Osteoblast (primary cell): ENCODE results near the gene NOC4L. TPM values are rescaled to one million over a fixed set of nuclear protein-coding genes. Genes with fewer than 3 reads are reported as not detected.

Source experiments
- DNase-seq: peaks from one replicate; pipeline ENCODE4 v3.0.0; 2011; ENCODE audit warnings: low spot score, mixed read lengths; ENCODE audit not compliant: insufficient read length; ENCODE audit errors: missing footprints
- H2AFZ ChIP-seq: 2 replicates; pipeline ENCODE4 v1.6.0; 2011; ENCODE audit warnings: mild to moderate bottlenecking, low read length
- H3K27ac ChIP-seq: 2 replicates; pipeline ENCODE4 v1.5.1; 2011; ENCODE audit warnings: mild to moderate bottlenecking, low read depth, low read length, moderate library complexity
- H3K27me3 ChIP-seq: 2 replicates; pipeline ENCODE4 v1.6.0; 2012; ENCODE audit warnings: mild to moderate bottlenecking, control low read depth, inconsistent platforms, low read length, moderate library complexity; ENCODE audit not compliant: insufficient read depth
- H3K36me3 ChIP-seq: 2 replicates; pipeline ENCODE4 v1.5.1; 2011; ENCODE audit warnings: mild to moderate bottlenecking, low read length, control low read depth, moderate library complexity; ENCODE audit not compliant: insufficient read depth
- H3K4me1 ChIP-seq: 2 replicates; pipeline ENCODE4 v1.5.1; 2011; ENCODE audit warnings: mild to moderate bottlenecking, low read length, control low read depth, moderate library complexity; ENCODE audit not compliant: insufficient read depth
- H3K4me2 ChIP-seq: 2 replicates; pipeline ENCODE4 v1.6.0; 2011; ENCODE audit warnings: mild to moderate bottlenecking, low read length; ENCODE audit not compliant: insufficient read depth
- H3K4me3 ChIP-seq: fragments of 200-600 bp; sonication (generic); 3 replicates; pipeline ENCODE4 v1.5.1; 2012; ENCODE audit warnings: mild to moderate bottlenecking, low read length, inconsistent platforms; ENCODE audit not compliant: insufficient read depth
- H3K79me2 ChIP-seq: 2 replicates; pipeline ENCODE4 v1.6.0; 2012; ENCODE audit warnings: mild to moderate bottlenecking, low read length, control low read depth, inconsistent platforms; ENCODE audit not compliant: insufficient read depth
- H3K9me3 ChIP-seq: 2 replicates; pipeline ENCODE4 v1.5.1; 2011; ENCODE audit warnings: low read depth, low read length, control low read depth
- H4K20me1 ChIP-seq: 2 replicates; pipeline ENCODE4 v1.6.0; 2012; ENCODE audit warnings: mild to moderate bottlenecking, low read length, control low read depth; ENCODE audit not compliant: insufficient read depth
- total RNA-seq: library from RNA; depleted of rRNA; stranded (reverse); fragments of >200 nt; gene quantifications from 2 replicates; pipeline ENCODE4 v1.2.3, GENCODE V29; 2012
- TF ChIP-seq, protein P1 (sequence below): IDR thresholded peaks from 2 replicates; pipeline ENCODE4 v1.5.1; 2011; ENCODE audit warnings: mild to moderate bottlenecking, low read depth, low read length, moderate library complexity; ENCODE audit errors: extremely low read depth

The NOC4L gene
- total RNA-seq, 1 donor, result 11.2 TPM

- no peaks in the 10 kb centered on the region for H3K79me2 ChIP-seq
- no peak overlapping the region for H3K27ac ChIP-seq
- H3K4me1 ChIP-seq, result no peaks in the 10 kb centered on the region
- DNase-seq, result no peak
- no peak overlapping the region for H2AFZ ChIP-seq
- H3K27me3 ChIP-seq, result no peaks in the 10 kb centered on the region
- TF ChIP-seq, protein P1, sequence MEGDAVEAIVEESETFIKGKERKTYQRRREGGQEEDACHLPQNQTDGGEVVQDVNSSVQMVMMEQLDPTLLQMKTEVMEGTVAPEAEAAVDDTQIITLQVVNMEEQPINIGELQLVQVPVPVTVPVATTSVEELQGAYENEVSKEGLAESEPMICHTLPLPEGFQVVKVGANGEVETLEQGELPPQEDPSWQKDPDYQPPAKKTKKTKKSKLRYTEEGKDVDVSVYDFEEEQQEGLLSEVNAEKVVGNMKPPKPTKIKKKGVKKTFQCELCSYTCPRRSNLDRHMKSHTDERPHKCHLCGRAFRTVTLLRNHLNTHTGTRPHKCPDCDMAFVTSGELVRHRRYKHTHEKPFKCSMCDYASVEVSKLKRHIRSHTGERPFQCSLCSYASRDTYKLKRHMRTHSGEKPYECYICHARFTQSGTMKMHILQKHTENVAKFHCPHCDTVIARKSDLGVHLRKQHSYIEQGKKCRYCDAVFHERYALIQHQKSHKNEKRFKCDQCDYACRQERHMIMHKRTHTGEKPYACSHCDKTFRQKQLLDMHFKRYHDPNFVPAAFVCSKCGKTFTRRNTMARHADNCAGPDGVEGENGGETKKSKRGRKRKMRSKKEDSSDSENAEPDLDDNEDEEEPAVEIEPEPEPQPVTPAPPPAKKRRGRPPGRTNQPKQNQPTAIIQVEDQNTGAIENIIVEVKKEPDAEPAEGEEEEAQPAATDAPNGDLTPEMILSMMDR, result no peak
- no peaks in the 10 kb centered on the region for H3K9me3 ChIP-seq
- peaks cover 11% of the 10 kb centered on the region for H4K20me1 ChIP-seq
- H3K4me2 ChIP-seq, result no peak overlapping the region
- peaks cover 15% of the 10 kb centered on the region for H3K36me3 ChIP-seq
- no peak overlapping the region for H3K4me3 ChIP-seq
Observed at GRCh38 chr12:132155771-132156572, 11.7 kb downstream of the NOC4L start.

- DNase-seq, result no peak
- Histone ChIP-seq H3K36me3 (peaks cover 15% of the 10 kb centered on the region), H3K9me3 (no peaks in the 10 kb centered on the region), H2AFZ (no peak overlapping the region), H3K4me2 (no peak overlapping the region), H3K4me3 (no peak overlapping the region), H4K20me1 (peaks cover 11% of the 10 kb centered on the region), H3K79me2 (no peaks in the 10 kb centered on the region), H3K4me1 (no peaks in the 10 kb centered on the region), H3K27ac (no peak overlapping the region), H3K27me3 (no peaks in the 10 kb centered on the region)
- TF ChIP-seq, protein P1, result no peak
Observed at GRCh38 chr12:132156573-132157325, 12.5 kb downstream of the NOC4L start.

DNA sequence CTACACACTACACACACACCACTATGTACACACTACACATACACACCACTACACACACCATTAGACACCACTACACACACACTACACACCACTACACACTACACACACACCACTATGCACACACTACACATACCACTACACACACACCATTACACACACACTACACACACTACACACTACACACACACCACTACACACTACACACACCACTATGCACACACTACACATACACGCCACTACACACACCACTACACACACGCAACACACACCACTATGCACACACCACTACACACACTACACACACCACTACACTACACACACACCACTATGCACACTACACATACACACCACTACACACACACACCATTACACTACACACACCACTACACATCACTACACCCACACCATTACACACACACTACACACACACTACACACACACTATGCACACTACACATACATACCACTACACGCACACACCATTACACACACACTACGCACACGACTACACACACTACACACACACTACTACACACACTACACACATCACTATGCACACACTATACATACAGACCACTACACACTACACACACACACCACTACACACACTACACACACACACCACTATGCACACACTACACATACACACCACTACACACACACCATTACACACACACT is 13.6 kb downstream of the NOC4L start:
- Histone ChIP-seq H3K4me2 (no peak overlapping the region), H3K9me3 (no peaks in the 10 kb centered on the region), H2AFZ (no peak overlapping the region), H4K20me1 (peaks cover 11% of the 10 kb centered on the region), H3K27me3 (no peaks in the 10 kb centered on the region), H3K79me2 (no peaks in the 10 kb centered on the region), H3K4me3 (no peak overlapping the region), H3K27ac (no peak overlapping the region), H3K36me3 (peaks cover 15% of the 10 kb centered on the region), H3K4me1 (peaks cover 10% of the 10 kb centered on the region)
- DNase-seq, result no peak
- TF ChIP-seq, protein P1, result no peak
